Kidney (tissue), 14 donors: ENCODE measurements around the gene KLHL6. TPM values are rescaled to one million over a fixed set of nuclear protein-coding genes. Genes with fewer than 3 reads are reported as not detected.

Experiments used
- DNase-seq, 5 donors: peaks; one replicate each; pipeline ENCODE4 v3.0.0-alpha.2; 2013 to 2020
- FAIRE-seq: peaks from 2 replicates; lab custom pipeline; 2012; peaks lifted over from hg19 to GRCh38; lab: Jason Lieb, UNC
- H3K27ac ChIP-seq, 2 donors: one replicate each; pipeline ENCODE4 v1.7.0; 2013; ENCODE audit warnings: low read depth in 2 of 2, low read length in 2 of 2, inconsistent platforms in 1 of 2
- H3K27me3 ChIP-seq: one replicate; pipeline ENCODE4 v1.7.1; 2013; ENCODE audit warnings: low read length, inconsistent platforms; ENCODE audit not compliant: control insufficient read depth, insufficient read depth
- H3K36me3 ChIP-seq, 3 donors: one replicate each; pipeline versions ENCODE4 v1.7.0 to v1.7.1; 2013; ENCODE audit warnings: low read length in 3 of 3, control low read depth in 1 of 3, inconsistent platforms in 1 of 3; ENCODE audit not compliant: insufficient read depth in 3 of 3, control insufficient read depth in 2 of 3
- H3K4me1 ChIP-seq, 3 donors: one replicate each; pipeline versions ENCODE4 v1.7.0 to v1.7.1; 2013; ENCODE audit warnings: low read length in 3 of 3, inconsistent platforms in 1 of 3, low read depth in 1 of 3; ENCODE audit not compliant: control insufficient read depth in 2 of 3, insufficient read depth in 2 of 3
- H3K4me3 ChIP-seq, 3 donors: one replicate each; pipeline versions ENCODE4 v1.7.0 to v1.8.1; 2013; ENCODE audit warnings: low read length in 3 of 3, control low read depth in 1 of 3, inconsistent platforms in 1 of 3
- H3K9ac ChIP-seq, 3 donors: one replicate each; pipeline versions ENCODE4 v1.7.0 to v1.7.1; 2013; ENCODE audit warnings: low read length in 3 of 3, control low read depth in 1 of 3, inconsistent platforms in 1 of 3
- H3K9me3 ChIP-seq, 3 donors: one replicate each; pipeline versions ENCODE4 v1.7.0 to v1.7.1; 2013; ENCODE audit warnings: low read length in 3 of 3, control low read depth in 1 of 3, inconsistent platforms in 1 of 3; ENCODE audit not compliant: control insufficient read depth in 2 of 3, insufficient read depth in 1 of 3
- CTCF ChIP-seq: IDR thresholded peaks from 3 replicates; pipeline ENCODE4 v1.5.1; 2012; ENCODE audit warnings: mild to moderate bottlenecking, moderate library complexity, borderline replicate concordance; ENCODE audit not compliant: insufficient read depth; ENCODE audit errors: extremely low read depth
- intact Hi-C: fragments of 100-400 bp; cut with DNase I; formaldehyde crosslinking; loops from one replicate; pipeline ENCODE4 v1.11.1; 2022
- polyA plus RNA-seq: library from polyadenylated mRNA; stranded (reverse); fragments of 350-450 nt; fragmentation: Illumina TruSeq; extraction: RNeasy Lipid Tissue Mini Kit (QIAGEN cat#74804); gene quantifications from one replicate; pipeline ENCODE4 v1.2.3, GENCODE V29; 2014; ENCODE audit warnings: low read depth, low replicate concordance; ENCODE audit not compliant: insufficient read depth
- total RNA-seq: library from RNA; stranded (reverse); fragmentation: NEBNext Ultra II Directional; extraction: Animal tissue kit (Norgen Biotek cat#: 25700); gene quantifications from one replicate; pipeline ENCODE4 v1.2.1, GENCODE V29; 2021
- donor health status: control.
- donor health status: control.
- donor health status: control.
- donor health status: control.
- donor health status: control.
- donor health status: DM: yes; HTN: yes; CAD: no.
- donor health status: Normal renal cell carcinoma (clear cell type).

Gene KLHL6
- total and polyA plus RNA-seq, 2 donors from 2014 or later, result 0.37 to 9.8 TPM

- no peak for DNase-seq
- intact Hi-C loops, result no loop called here
- Histone ChIP-seq H3K36me3 (no peaks in the 10 kb centered on the region), H3K4me1 (peaks cover 0 to 2% (median 0%) of the 10 kb centered on the region in 3 donors), H3K27me3 (no peaks in the 10 kb centered on the region), H3K27ac (no peak overlapping the region), H3K9me3 (no peaks in the 10 kb centered on the region), H3K4me3 (no peak overlapping the region), H3K9ac (no peak overlapping the region)
- no peak for FAIRE-seq
- TF ChIP-seq CTCF, result no peak
Measured at GRCh38 chr3:183541235-183541655, 14.3 kb downstream of the KLHL6 start.

- H3K27me3 ChIP-seq, result no peaks in the 10 kb centered on the region
- peaks cover 0 to 2% (median 0%) of the 10 kb centered on the region in 3 donors for H3K4me1 ChIP-seq
- TF ChIP-seq CTCF, result no peak
- no peak overlapping the region for H3K9ac ChIP-seq
- intact Hi-C loops, result no loop called here
- H3K4me3 ChIP-seq, result no peak overlapping the region
- no peak for FAIRE-seq
- DNase-seq, result no peak
- H3K9me3 ChIP-seq, result no peaks in the 10 kb centered on the region
- H3K27ac ChIP-seq, result no peak overlapping the region
- no peaks in the 10 kb centered on the region for H3K36me3 ChIP-seq
Measured at GRCh38 chr3:183540501-183541234, 14.8 kb downstream of the KLHL6 start.

GRCh38 chr3:183539811-183540210 lies 15.7 kb downstream of the KLHL6 start:
- H3K36me3 ChIP-seq, result no peaks in the 10 kb centered on the region
- no peaks in the 10 kb centered on the region for H3K9me3 ChIP-seq
- TF ChIP-seq CTCF, result no peak
- intact Hi-C loops, result no loop called here
- DNase-seq (no peak), FAIRE-seq (no peak)
- H3K9ac ChIP-seq, result no peak overlapping the region
- no peak overlapping the region for H3K4me3 ChIP-seq
- H3K4me1 ChIP-seq, result peaks cover 0 to 2% (median 0%) of the 10 kb centered on the region in 3 donors
- no peaks in the 10 kb centered on the region for H3K27me3 ChIP-seq
- H3K27ac ChIP-seq, result no peak overlapping the region
